22Rv1 (cell line): Measurements from ENCODE around the gene SULT1A2.

Experiments
- CTCF ChIP-seq: fragments of 450-650 bp; IDR thresholded peaks from 2 replicates; pipeline ENCODE4 v1.5.1; 2017; ENCODE audit warnings: mild to moderate bottlenecking
- ZFX ChIP-seq: fragments of 450-650 bp; IDR thresholded peaks from 2 replicates; pipeline ENCODE4 v1.6.1; 2017; ENCODE audit warnings: antibody characterized with exemption, borderline replicate concordance

GRCh38 chr16:28586466-28586865, 10.4 kb downstream of the SULT1A2 start:
- no peak for TF ChIP-seq CTCF
- TF ChIP-seq ZFX: no peak
